HG03439 (cell line): Measurements from ENCODE around the gene PIWIL4.
"Not testable (repeated sequence)": the region's sequence is repeated elsewhere in the genome, so short reads cannot be mapped to it uniquely, and the experiment has no call there.

Experiments used
- ATAC-seq: cut with Tn5 transposase; IDR thresholded peaks from one replicate; pipeline ENCODE4 v1.9.1; 2021; ENCODE audit warnings: mild to moderate bottlenecking, moderate library complexity; ENCODE audit not compliant: unreplicated experiment

Gene PIWIL4

DNA sequence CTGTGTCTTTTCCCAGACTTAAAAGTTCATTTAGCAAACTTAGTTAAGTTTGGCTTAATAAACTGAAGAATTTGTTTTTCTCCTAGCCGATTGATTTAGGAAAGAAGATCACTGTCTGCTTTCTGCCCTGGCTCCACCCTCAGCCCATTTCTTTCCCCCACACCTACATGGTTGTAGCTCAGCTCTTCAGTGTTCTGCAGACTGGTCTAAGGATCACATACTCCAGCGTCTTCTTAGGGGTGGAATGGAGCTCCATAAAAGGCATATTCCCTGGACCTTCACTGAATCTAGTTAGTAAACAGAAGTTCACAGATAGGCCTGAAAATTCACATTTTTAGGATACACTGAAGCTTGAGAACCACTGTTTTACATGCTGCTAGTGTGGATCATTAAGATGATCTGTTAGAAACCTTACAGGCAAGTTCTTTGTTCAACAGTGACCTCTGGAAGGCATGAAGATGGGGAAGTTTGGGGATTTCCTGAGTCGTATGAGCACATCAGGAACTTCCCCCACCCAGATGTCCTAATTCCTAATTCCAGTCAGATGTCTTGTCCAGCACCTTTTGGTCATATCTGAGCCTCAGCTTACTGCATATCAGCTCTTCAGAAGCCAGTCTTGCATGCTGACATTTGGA is 16.8 kb downstream of the PIWIL4 start:
- no peak for ATAC-seq

DNA sequence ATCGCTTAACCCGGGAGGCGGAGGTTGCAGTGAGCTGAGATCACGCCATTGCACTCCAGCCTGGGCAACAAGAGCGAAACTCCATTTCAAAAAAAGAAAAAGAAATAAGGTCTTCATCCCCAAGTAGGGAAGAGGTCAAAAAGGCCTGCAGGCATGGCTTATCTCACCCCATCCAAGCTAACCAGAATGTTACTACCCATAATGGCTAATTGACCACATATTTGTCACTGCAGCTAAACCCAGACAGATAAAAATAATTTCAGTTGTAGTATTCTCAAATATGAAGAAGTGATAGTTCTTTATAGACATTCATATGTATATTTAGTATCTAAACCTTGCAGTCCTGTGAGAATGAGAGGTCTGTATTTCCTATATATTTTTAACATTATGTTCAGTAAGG is 17.8 kb downstream of the PIWIL4 start:
- ATAC-seq: no peak

DNA sequence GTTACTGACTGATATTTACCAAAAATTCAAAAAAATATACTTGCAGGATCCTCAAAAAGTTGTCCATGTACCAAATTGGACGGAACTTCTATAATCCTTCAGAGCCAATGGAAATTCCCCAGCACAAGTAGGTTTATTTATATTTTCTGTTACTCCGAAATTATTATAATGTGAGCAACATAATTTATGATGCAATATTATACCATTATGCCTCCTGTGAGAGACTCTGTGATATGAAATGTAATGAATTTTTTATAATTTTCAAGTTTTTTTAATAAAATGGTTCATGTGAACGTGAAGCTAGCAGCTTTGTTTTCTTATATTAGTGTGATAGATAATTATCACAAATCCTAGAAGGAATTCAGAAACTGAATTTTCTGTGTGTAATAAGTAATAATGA is 18.2 kb downstream of the PIWIL4 start:
- ATAC-seq: no peak

DNA sequence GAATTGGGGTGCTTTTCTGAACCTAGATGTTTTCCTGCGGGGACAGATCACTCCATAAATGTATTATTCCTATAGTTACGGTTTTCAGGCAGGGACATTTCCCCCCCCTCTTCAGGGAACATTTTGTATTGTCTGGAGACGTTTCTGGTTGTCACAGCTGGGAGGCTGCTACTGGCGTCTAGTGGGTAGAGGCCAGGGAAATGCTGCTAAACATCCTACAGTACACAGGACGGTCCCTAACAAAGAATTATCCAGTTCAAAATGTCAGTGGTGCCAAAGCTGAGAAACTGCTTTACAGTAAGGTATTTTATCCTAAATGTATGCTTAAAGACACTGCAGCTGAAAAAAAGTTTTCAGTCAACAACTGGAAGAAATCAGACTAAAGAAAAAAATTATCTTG is 19.4 kb downstream of the PIWIL4 start:
- ATAC-seq: no peak

DNA sequence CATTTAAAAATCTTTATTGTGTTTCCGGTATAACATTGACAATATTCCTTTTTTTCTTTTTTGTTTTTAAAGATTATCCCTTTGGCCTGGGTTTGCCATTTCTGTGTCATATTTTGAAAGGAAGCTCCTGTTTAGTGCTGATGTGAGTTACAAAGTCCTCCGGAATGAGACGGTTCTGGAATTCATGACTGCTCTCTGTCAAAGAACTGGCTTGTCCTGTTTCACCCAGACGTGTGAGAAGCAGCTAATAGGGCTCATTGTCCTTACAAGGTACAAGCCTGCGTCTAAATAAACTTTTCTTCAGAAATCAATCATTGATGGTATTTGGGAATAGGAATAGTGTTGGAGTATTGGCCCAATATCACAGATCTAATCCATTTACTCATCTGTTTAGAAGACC is 19.8 kb downstream of the PIWIL4 start:
- no peak for ATAC-seq

DNA sequence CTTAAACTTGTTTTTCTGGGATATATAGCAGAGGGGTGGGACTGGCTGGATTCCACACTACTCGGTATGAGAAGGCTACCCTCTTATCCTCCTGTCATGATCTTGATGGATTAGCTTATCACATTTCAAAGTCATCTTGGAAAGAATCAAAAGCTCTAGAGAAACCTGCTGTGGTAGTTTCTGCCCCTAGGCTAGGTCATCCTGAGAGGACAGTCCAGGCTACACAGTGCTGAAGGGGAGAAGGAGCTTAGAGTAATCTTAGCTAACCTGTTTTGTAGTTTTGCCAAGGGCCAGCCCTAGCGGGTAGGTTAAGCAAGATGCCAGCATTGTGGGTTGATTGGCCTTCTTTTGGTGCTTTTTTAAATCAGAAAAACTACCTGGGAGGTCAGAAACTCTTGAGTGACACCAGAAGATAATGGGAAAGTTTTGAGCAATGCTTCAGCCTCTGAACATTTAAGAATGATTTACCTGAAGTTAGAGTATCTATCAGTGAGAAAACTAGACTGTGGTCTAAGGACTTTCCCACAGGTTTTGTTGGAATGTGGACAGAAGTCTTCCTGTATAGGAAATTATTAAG is 21.3 kb downstream of the PIWIL4 start:
- no peak for ATAC-seq

DNA sequence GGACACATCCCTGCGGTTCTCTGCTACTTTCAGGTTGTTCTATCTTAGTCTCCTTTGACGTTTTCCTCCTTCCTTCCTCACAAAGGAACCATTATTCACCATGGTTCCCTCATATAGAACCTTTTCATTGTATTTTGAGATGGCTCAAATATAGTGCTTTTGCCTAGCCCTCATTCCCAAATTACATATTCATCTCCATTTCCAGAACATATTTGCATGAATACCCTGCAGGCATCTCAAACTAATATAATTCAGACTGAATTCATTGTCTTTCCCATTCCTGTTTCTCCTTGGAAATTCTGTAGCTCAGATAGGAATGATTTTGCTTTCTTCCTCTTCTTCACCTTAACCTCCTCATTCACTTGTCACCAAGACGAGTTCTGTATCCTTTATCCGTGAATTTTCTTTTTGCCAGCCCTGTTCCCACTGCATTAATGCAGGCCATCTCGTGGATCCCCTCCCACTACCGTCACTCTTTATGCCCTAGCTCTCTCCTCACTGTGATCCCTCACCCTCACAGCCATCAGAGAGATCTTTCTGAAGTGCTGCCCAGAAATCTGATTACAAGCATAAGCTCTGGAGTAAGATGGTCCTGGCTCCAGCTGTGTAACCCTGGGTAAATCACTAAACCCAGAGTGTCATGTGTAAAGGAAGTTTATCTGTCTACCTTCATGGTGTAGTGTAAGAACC is 23.3 kb downstream of the PIWIL4 start:
- ATAC-seq: no peak

DNA sequence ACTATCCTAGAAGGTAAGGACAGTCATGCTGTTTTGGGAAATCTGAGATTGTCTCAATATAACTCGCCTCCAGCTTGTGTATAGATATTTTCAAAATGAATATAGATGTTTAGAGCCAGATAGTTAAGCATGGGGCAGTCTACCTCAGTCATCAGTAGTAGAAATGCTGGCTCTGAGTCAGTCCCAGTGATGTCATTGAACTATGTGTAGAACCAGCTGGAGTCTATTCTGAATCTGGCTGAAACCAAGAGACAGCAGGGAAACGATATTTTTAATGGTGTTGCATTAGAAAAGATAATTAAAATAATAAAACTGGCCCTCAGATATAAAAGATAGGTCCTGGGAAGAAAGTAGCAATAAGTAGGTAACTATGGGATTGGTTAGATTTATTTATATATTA is 25.9 kb downstream of the PIWIL4 start:
- peak; percentile 57 for ATAC-seq

DNA sequence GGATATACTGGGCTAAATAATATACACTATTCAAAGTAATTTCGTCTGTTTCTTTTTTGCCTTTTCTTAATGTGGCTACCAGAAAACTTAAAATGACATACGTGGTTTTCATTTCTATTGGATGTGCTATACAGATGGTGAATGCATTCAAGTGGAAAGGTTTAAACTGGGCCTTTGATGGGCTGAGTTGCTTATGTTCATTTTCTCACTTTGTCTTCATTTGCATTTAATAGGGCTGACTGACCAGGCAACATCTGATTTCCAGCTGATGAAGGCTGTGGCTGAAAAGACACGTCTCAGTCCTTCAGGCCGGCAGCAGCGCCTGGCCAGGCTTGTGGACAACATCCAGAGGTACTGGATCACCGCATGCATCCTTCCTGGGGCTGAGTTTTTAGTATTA is 27.9 kb downstream of the PIWIL4 start:
- ATAC-seq: no peak

DNA sequence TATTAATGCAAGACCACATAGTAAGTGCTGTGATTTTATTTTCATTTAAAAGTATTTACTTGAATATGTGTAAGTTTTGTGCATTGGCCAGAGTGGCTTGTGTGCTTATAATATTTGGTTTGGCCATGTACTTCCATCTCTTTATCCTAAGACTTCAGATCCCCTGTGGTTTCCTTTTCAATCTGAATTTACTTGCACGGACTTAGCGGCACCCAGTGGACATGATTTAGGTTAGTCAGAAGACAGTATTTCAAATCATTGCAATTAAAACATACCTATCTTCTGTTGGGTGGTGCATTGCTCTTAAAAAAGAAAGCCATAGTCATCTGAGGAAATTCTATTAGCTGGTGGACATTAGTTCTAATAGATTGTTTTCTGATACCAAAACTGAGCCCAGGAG is 30.7 kb downstream of the PIWIL4 start:
- no peak for ATAC-seq

DNA sequence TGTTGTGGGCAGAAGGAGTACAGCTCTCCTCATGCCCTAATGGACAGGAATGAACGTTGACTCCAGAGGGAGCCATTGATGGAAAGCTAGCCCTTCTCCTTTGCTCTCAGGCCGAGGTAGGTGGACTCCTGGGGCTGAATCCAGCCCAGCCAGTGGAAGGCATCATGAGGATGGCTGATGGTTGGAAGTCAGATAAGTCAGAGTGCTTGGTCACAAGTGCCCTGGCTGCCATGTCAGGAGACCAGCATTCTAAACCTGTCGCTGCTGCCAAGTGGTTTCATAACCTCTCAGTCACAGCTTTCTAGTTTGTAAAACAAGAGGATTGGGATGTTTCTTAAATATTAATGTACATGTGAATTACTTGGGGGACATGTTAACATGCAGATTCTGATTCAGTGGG is 32.3 kb downstream of the PIWIL4 start:
- ATAC-seq: no peak

DNA sequence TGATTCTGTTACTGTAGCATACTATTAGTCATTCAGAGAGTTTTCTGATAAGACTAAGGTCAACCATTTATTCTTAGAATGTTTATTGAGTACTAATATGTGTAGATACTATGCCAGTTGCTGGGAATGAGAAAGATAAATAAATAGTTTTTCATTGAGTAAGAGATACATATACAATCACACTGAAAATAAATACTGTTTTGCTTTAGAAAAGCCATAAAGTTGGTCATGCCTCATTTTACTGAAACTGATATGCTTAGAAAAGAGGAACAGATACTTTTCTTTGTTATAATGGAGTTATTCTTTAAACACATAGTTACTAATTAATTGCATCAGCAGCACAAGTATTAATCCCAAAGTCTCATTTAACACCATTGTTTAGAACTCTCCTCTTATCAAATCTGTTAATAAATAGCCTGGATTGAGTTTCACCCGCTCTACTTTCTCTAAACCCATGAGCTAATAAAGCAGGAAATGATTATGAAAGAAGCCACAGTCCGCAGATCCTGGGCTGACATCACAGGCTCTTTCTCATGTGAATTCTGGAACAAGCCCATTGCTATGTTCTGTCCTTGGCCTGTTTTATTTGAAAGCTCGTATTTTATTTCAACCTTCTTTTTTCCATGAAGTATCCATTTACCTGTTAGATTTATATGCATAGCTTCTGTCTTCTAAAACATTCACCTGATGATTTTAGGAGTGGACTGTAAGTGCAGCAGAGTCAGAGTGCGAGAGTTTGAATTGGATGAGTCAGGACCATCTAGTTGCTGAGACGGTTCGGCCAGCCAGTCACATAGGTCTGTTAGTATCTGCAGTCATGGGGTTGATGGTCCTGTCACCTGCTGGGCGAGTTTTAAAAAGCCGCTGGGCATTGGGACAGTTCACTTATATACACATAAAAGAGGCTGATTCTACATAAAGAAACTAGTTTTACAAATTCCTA is 35.5 kb downstream of the PIWIL4 start:
- ATAC-seq: peak; percentile 90

DNA sequence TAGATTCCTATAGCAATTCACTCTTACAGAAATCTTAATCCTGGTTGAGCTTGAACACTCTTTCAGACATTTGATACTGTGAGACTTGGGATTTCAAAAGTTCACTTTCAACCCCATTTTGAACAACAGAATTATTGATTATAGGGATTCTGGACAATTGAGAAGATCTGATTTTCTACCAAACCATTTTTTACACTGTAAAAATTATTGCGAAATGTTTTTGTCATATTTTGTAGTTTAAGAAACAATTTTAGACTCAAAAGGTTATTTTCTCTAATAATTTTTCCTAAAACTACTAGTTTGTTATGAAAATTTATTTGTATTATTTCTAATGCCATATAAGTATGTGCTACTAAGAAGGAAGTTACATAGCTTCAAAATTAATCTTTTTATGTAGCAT is 36.4 kb downstream of the PIWIL4 start:
- no peak for ATAC-seq

DNA sequence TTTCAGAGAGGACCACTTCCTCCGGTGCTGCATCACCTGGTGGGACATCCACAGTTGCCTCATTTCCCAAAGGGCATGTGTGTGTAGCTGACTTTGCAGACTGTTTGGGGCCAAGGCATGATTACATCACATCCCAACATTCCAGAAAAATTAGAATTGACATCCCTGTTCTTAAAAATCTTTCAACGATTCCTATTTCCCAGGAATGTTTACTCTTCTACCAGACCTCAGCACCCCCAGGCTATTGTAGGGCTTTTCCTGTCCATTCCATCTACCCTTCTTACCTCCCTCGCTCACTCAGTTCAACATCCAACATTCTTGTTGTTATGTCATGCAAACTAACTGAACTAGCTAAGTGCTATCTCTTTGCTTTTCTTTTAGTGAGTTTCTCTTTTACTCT is 37.3 kb downstream of the PIWIL4 start:
- no peak for ATAC-seq

DNA sequence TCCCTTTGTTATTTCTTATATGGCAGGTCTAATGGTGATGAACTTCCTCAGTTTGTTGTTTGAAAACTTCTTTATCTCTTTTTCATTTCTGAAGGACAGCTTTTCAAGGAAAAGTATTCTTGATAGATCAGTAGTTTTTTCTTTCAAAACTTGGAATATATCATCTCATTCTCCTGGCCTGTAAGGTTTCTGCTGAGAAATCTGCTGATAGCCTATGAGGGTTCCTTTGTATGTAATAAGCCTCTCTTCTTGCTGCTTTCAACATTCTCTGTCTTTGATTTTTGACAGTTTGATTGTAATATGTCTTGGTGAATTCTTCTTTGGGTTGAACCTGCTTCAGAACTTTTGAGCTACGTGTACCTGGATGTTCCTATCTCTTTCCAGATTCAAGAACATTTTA is 46.0 kb downstream of the PIWIL4 start:
- no peak for ATAC-seq

DNA sequence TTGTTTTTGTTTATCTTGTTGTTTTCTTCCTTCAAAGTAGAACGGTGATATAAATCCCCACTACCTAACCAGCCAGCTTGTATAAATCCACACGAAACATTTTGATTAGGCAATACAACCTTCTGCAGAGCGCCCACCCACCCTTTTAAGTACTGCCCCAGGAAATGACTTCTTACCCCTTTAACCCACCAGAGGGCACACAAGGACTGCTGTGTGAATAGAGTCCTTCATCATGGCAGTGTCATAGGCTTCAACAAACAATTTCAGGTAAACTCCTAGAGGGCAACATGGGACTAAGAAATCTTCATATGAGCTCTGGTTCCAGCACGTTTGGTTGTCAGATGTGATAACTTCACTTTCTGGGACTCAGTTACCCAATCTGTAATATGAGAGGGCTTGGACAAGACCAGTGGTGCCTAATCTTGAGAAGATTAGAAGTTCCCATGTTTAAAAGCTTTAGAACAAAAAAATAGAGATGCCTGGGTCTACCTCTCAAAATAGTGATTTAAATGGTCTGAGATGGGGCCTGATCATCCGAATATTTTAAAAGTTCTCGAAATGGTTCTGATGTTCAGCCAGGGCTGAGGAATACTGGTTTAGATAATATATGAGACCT is 56.1 kb downstream of the PIWIL4 start:
- ATAC-seq: peak; percentile 59

DNA sequence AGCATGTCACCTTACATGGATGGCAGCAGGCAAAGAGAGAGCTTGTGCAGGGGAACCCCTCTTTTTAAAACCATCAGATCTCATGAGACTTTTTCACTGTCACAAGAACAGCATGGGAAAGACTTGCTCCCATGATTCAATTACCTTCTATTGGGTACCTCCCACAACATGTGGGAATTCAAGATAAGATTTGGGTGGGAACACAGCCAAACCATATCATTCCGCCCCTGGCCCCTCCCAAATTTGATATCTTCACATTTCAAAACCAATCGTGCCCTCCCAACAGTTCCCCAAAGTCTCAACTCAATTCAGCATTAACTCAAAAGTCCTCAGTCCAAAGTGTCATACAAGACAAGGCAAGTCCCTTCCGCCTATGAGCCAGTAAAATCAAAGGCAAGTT is 58.3 kb downstream of the PIWIL4 start:
- ATAC-seq: not testable (repeated sequence)

DNA sequence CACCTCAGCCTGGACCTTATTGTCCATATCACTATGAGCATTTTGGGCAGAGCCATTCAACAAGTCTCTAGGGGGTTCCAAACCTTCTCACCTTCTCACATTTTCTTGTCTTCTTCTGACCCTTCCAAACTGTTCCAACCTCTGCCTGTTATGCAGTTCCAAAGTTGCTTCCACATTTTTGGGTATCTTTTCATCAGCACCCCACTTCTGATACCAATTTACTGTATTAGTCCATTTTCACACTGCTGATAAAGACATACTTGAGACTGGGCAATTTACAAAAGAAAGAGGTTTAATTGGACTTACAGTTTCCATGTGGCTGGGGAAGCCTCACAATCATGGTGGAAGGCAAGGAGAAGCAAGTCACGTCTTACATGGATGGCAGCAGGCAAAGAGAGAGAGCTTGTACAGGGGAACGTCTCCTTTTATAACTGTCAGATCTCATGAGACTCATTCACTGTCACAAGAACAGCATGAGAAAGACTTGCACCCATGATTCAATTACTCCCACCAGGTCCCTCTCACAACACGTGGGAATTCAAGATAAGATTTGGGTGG is 59.9 kb downstream of the PIWIL4 start:
- not testable (repeated sequence) for ATAC-seq

DNA sequence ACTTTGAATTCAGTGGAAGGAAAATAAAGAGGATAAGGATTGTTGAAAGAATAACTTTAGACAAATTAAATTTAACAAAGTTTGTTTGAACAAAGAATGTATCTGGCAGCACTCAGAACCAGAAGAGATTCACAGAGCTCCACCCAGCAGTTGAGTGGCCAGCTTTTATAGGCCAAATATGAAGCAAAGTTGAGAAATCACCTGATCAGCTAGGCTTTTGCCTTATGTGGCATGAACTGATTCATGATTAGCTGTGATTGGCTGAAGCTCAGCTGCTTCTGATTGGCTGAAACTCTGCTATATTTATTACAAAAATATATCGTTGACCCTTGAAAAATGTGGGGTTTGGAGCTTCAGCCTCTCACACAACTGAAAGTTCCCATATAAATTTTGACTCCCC is 62.6 kb downstream of the PIWIL4 start:
- ATAC-seq: no peak

DNA sequence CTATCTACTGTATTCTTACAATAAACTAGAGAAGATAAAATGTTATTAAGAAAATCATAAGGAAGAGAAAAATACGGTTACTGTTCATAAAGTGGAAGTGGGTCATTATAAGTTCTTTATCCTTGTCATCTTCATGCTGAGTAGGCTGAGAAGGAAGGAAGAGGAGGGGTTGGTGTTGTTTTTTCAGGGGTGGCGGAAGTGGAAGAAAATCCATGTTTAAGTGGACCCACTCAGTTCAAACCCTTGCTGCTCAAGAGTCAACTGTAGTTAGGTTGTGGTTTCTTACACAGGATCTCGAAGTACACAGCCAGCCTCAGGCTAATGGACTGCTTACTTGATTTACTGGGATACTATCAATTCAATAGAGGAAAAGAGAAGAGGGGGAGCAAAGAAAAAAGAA is 63.1 kb downstream of the PIWIL4 start:
- ATAC-seq: no peak

DNA sequence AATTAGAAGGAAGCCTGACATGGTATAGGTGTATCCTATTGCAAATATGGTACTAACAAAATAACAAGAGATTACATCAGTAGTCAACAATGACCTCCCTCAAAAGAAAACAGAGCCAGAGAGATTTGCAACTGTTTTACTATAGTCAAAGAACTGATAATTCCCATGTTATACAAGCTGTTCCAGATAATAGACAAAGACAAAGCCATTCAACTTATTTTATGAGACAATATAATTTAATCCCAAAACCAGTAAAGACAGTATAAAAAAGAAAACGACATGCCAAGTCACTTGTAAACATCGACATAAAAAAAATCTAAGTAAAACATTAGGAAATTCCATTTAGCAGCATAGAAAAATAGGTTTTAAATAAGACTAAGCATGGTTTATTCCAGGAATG is 65.2 kb downstream of the PIWIL4 start:
- ATAC-seq: no peak
